Stimulated activated CD4-positive, alpha-beta T cell treated with anti-CD3 and anti-CD28 coated beads, Interleukin-12 subunit alpha, Interleukin-12 subunit beta, amount 100 ng/mL, for 4 hours (primary cell): ENCODE data around the gene IGF1R.
"Not testable (repeated sequence)": the region's sequence is repeated elsewhere in the genome, so short reads cannot be mapped to it uniquely, and the experiment has no call there.

Source experiments
- DNase-seq: peaks from one replicate; pipeline ENCODE4 v3.0.0-alpha.2; 2020

The IGF1R gene

GRCh38 chr15:98978153-98978552, 329.8 kb downstream of the IGF1R start:
- DNase-seq, result no peak

- DNase-seq, result no peak
Measured at GRCh38 chr15:98980899-98981228, 332.5 kb downstream of the IGF1R start.

- DNase-seq, result no peak
Measured at GRCh38 chr15:98981851-98982722, 333.7 kb downstream of the IGF1R start.

- no peak for DNase-seq
Measured at GRCh38 chr15:98983334-98983733, 335.0 kb downstream of the IGF1R start.

GRCh38 chr15:98986281-98986680, 337.9 kb downstream of the IGF1R start:
- no peak for DNase-seq

GRCh38 chr15:98994892-98995291, 346.6 kb downstream of the IGF1R start:
- DNase-seq, result no peak

GRCh38 chr15:98996169-98996568, 347.8 kb downstream of the IGF1R start:
- DNase-seq, result no peak

GRCh38 chr15:98996624-98997023, 348.3 kb downstream of the IGF1R start:
- no peak for DNase-seq

GRCh38 chr15:98997312-98997711, 349.0 kb downstream of the IGF1R start:
- DNase-seq, result no peak

GRCh38 chr15:98997755-98998154, 349.4 kb downstream of the IGF1R start:
- DNase-seq, result no peak

GRCh38 chr15:98998279-98998678, 349.9 kb downstream of the IGF1R start:
- DNase-seq, result no peak

GRCh38 chr15:98999233-98999632, 350.9 kb downstream of the IGF1R start:
- no peak for DNase-seq

GRCh38 chr15:99002226-99002625, 353.9 kb downstream of the IGF1R start:
- no peak for DNase-seq

GRCh38 chr15:99003317-99003716, 355.0 kb downstream of the IGF1R start:
- not testable (repeated sequence) for DNase-seq

- DNase-seq, result not testable (repeated sequence)
Measured at GRCh38 chr15:99004998-99005974, 356.9 kb downstream of the IGF1R start.

- no peak for DNase-seq
Measured at GRCh38 chr15:99006146-99006545, 357.8 kb downstream of the IGF1R start.

- DNase-seq, result no peak
Measured at GRCh38 chr15:99006904-99007495, 358.7 kb downstream of the IGF1R start.

GRCh38 chr15:99009741-99010330, 361.5 kb downstream of the IGF1R start:
- DNase-seq, result no peak

GRCh38 chr15:99010768-99011167, 362.4 kb downstream of the IGF1R start:
- no peak for DNase-seq
